ENCODE results near the gene CARD10.

- TF ChIP-seq EZH2 (IDR thresholded peaks at IDR 0.05) (no peak), EZH2phosphoT487 (IDR thresholded peaks at IDR 0.05) (no peak)
Measured at GRCh38 chr22:37503183-37503683, 16.0 kb downstream of the CARD10 start.

All from neural progenitor cell (in vitro differentiated cells).